Colon (tissue), 2 donors: ENCODE results near the gene GNB1L.

Source experiments
- FAIRE-seq: peaks from 2 replicates; lab custom pipeline; 2012; peaks lifted over from hg19 to GRCh38; lab: Jason Lieb, UNC
- donor health status: control.
- donor health status: control.

Gene GNB1L

GRCh38 chr22:19733755-19734154, 120.9 kb downstream of the GNB1L start:
- no peak for FAIRE-seq
